ENCODE data around the gene RNASET2. TPM values are rescaled to one million over a fixed set of nuclear protein-coding genes. Genes with fewer than 3 reads are reported as not detected.

RNASET2 gene
- total and polyA plus RNA-seq, 10 of the 15 experiments (the other 5 are each of a cell fraction or from before 2014, with no cell fraction given) = 5.5 to 225 (median 50.2) TPM

DNA sequence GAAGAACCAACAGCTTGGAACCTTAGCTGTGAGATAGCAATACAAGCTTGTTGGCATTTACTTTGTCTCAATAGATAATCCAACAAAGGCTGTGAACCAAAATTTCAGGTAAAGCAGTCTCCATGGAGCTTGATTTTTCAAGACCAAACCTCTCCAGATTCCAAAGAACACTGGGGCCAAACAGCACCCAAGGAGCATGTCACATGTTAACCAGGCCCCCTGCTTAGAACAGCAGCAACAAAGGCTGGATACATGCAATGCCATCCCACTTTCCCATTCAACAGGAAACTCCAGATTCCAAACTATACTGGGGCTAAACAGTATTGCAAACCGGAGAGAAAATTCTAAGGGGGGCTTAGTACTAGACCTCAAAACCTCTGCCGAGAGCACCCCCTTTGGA is 15.8 kb upstream of the RNASET2 start:
- ChIA-PET SMC1A (ENCODE audit: uncharacterized antibody, unreplicated experiment) (interaction anchor here (1.2 to 1.4 kb wide), 3 partner anchors 13 to 198 kb away, joined by 3 to 4 read pairs (median 3); no protein-coding TSS in a partner anchor), POLR2A (no interaction called here), CTCF (interaction anchor here (1.3 to 1.5 kb wide), 2 partner anchors 12 to 197 kb away, joined by 3 read pairs; no protein-coding TSS in a partner anchor), RAD21 (ENCODE audit: unreplicated experiment) (no interaction called here)
- Histone ChIP-seq H3K4me2 (ENCODE audit: control insufficient read depth, insufficient read depth) (no peak overlapping the region), H3K27me3 (replicated peaks in 1 of 2; ENCODE audit: control insufficient read depth in 2 of 2, insufficient read depth in 2 of 2, low read length in 1 of 2) (no peaks in the 10 kb centered on the region), H3K79me2 (ENCODE audit: control insufficient read depth, insufficient read depth, low read length) (no peaks in the 10 kb centered on the region), H3K4me3 (no peak overlapping the region), H3K27ac (ENCODE audit: control insufficient read depth, insufficient read depth) (no peak overlapping the region), H3K36me3 (ENCODE audit: control insufficient read depth in 2 of 2, insufficient read depth in 2 of 2, low read length in 1 of 2) (no peaks in the 10 kb centered on the region), H3K9ac (ENCODE audit: control insufficient read depth, insufficient read depth, low read length) (no peak overlapping the region), H2AFZ (ENCODE audit: control insufficient read depth, low read depth, low read length) (no peak overlapping the region), H3K9me3 (replicated peaks; ENCODE audit: control insufficient read depth, insufficient read depth, low read length) (no peaks in the 10 kb centered on the region; the same call in 2 of the 3 replicates), H3K4me1 (ENCODE audit: control insufficient read depth, insufficient read depth, low read length) (peaks cover 3% of the 10 kb centered on the region; the same call in 1 of the 2 replicates), H4K20me1 (ENCODE audit: control insufficient read depth, insufficient read depth) (no peaks in the 10 kb centered on the region)
- FAIRE-seq (no peak), DNase-seq (ENCODE audit: low read depth, low spot score) (no peak), ATAC-seq (no peak)
- WGBS (ENCODE audit: insufficient coverage, insufficient replicate concordance, low lambda C conversion rate, missing lambda C conversion rate) = 97% methylated on average over 2 of the region's 2 CpGs
- intact Hi-C loops (cut with micrococcal nuclease; ENCODE audit: unreplicated experiment) (no loop called here), in situ Hi-C loops (cut with MboI) (no loop called here)
- no TSS peak for BruUV-seq (replicated peaks)
- TF ChIP-seq, protein P1, sequence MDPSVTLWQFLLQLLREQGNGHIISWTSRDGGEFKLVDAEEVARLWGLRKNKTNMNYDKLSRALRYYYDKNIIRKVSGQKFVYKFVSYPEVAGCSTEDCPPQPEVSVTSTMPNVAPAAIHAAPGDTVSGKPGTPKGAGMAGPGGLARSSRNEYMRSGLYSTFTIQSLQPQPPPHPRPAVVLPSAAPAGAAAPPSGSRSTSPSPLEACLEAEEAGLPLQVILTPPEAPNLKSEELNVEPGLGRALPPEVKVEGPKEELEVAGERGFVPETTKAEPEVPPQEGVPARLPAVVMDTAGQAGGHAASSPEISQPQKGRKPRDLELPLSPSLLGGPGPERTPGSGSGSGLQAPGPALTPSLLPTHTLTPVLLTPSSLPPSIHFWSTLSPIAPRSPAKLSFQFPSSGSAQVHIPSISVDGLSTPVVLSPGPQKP (IDR thresholded peaks at IDR 0.05; ENCODE audit: low read depth, low read length) = no peak
- TF ChIP-seq, protein P2, sequence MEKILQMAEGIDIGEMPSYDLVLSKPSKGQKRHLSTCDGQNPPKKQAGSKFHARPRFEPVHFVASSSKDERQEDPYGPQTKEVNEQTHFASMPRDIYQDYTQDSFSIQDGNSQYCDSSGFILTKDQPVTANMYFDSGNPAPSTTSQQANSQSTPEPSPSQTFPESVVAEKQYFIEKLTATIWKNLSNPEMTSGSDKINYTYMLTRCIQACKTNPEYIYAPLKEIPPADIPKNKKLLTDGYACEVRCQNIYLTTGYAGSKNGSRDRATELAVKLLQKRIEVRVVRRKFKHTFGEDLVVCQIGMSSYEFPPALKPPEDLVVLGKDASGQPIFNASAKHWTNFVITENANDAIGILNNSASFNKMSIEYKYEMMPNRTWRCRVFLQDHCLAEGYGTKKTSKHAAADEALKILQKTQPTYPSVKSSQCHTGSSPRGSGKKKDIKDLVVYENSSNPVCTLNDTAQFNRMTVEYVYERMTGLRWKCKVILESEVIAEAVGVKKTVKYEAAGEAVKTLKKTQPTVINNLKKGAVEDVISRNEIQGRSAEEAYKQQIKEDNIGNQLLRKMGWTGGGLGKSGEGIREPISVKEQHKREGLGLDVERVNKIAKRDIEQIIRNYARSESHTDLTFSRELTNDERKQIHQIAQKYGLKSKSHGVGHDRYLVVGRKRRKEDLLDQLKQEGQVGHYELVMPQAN (conservative IDR thresholded peaks at IDR 0.05) = no peak
- TF ChIP-seq MYC (IDR thresholded peaks at IDR 0.05; ENCODE audit: insufficient read depth, insufficient read length, insufficient replicate concordance, low read length, severe bottlenecking) (no peak), MYB (IDR thresholded peaks at IDR 0.05; ENCODE audit: borderline replicate concordance, low read depth, low read length) (no peak), SIN3A (IDR thresholded peaks at IDR 0.05; ENCODE audit: low read depth, low read length) (no peak), SMAD5 (IDR thresholded peaks at IDR 0.05; ENCODE audit: low read depth) (no peak), STAT3 (IDR thresholded peaks at IDR 0.05; ENCODE audit: low read depth, low read length) (no peak), MTA3 (IDR thresholded peaks at IDR 0.05; ENCODE audit: borderline replicate concordance, low read length) (no peak), RCOR1 (conservative IDR thresholded peaks at IDR 0.05; ENCODE audit: low read depth, low read length) (no peak), KLF5 (IDR thresholded peaks at IDR 0.05; ENCODE audit: partially characterized antibody) (no peak), ZNF24 (IDR thresholded peaks at IDR 0.05) (no peak), SP1 (IDR thresholded peaks at IDR 0.05; ENCODE audit: low read depth, low read length) (no peak)
- TF ChIP-seq, protein P3, sequence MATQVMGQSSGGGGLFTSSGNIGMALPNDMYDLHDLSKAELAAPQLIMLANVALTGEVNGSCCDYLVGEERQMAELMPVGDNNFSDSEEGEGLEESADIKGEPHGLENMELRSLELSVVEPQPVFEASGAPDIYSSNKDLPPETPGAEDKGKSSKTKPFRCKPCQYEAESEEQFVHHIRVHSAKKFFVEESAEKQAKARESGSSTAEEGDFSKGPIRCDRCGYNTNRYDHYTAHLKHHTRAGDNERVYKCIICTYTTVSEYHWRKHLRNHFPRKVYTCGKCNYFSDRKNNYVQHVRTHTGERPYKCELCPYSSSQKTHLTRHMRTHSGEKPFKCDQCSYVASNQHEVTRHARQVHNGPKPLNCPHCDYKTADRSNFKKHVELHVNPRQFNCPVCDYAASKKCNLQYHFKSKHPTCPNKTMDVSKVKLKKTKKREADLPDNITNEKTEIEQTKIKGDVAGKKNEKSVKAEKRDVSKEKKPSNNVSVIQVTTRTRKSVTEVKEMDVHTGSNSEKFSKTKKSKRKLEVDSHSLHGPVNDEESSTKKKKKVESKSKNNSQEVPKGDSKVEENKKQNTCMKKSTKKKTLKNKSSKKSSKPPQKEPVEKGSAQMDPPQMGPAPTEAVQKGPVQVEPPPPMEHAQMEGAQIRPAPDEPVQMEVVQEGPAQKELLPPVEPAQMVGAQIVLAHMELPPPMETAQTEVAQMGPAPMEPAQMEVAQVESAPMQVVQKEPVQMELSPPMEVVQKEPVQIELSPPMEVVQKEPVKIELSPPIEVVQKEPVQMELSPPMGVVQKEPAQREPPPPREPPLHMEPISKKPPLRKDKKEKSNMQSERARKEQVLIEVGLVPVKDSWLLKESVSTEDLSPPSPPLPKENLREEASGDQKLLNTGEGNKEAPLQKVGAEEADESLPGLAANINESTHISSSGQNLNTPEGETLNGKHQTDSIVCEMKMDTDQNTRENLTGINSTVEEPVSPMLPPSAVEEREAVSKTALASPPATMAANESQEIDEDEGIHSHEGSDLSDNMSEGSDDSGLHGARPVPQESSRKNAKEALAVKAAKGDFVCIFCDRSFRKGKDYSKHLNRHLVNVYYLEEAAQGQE (IDR thresholded peaks at IDR 0.05; ENCODE audit: low read depth, low read length) = no peak
- TF ChIP-seq, protein P4, sequence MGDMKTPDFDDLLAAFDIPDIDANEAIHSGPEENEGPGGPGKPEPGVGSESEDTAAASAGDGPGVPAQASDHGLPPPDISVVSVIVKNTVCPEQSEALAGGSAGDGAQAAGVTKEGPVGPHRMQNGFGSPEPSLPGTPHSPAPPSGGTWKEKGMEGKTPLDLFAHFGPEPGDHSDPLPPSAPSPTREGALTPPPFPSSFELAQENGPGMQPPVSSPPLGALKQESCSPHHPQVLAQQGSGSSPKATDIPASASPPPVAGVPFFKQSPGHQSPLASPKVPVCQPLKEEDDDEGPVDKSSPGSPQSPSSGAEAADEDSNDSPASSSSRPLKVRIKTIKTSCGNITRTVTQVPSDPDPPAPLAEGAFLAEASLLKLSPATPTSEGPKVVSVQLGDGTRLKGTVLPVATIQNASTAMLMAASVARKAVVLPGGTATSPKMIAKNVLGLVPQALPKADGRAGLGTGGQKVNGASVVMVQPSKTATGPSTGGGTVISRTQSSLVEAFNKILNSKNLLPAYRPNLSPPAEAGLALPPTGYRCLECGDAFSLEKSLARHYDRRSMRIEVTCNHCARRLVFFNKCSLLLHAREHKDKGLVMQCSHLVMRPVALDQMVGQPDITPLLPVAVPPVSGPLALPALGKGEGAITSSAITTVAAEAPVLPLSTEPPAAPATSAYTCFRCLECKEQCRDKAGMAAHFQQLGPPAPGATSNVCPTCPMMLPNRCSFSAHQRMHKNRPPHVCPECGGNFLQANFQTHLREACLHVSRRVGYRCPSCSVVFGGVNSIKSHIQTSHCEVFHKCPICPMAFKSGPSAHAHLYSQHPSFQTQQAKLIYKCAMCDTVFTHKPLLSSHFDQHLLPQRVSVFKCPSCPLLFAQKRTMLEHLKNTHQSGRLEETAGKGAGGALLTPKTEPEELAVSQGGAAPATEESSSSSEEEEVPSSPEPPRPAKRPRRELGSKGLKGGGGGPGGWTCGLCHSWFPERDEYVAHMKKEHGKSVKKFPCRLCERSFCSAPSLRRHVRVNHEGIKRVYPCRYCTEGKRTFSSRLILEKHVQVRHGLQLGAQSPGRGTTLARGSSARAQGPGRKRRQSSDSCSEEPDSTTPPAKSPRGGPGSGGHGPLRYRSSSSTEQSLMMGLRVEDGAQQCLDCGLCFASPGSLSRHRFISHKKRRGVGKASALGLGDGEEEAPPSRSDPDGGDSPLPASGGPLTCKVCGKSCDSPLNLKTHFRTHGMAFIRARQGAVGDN (IDR thresholded peaks at IDR 0.05) = no peak

Measured in GM12878 (cell line).